GM10847 (cell line): Measurements from ENCODE around the gene CHRNA1.

Source experiments
- POLR2A ChIP-seq: IDR thresholded peaks from 2 replicates; pipeline ENCODE4 v1.6.1; 2011; ENCODE audit not compliant: insufficient read length; ENCODE audit errors: extremely low read depth

The CHRNA1 gene

GRCh38 chr2:174776223-174776622 lies 12.0 kb upstream of the CHRNA1 start:
- no peak for TF ChIP-seq POLR2A

GRCh38 chr2:174775571-174775980 lies 11.3 kb upstream of the CHRNA1 start:
- no peak for TF ChIP-seq POLR2A

GRCh38 chr2:174774886-174775285 lies 10.6 kb upstream of the CHRNA1 start:
- TF ChIP-seq POLR2A: no peak

GRCh38 chr2:174773215-174773614 lies 8.9 kb upstream of the CHRNA1 start:
- TF ChIP-seq POLR2A: no peak

GRCh38 chr2:174772472-174772801 lies 8.2 kb upstream of the CHRNA1 start:
- TF ChIP-seq POLR2A: no peak

- TF ChIP-seq POLR2A: no peak
Observed at GRCh38 chr2:174771631-174772471, 7.6 kb upstream of the CHRNA1 start.

- no peak for TF ChIP-seq POLR2A
Observed at GRCh38 chr2:174771136-174771535, 6.9 kb upstream of the CHRNA1 start.

GRCh38 chr2:174768557-174768956 lies 4.3 kb upstream of the CHRNA1 start:
- TF ChIP-seq POLR2A: no peak

- TF ChIP-seq POLR2A: no peak
Observed at GRCh38 chr2:174766271-174766670, 2.0 kb upstream of the CHRNA1 start.

GRCh38 chr2:174765576-174765975 lies 1.3 kb upstream of the CHRNA1 start:
- TF ChIP-seq POLR2A: no peak

GRCh38 chr2:174763780-174764179 lies 492 bp downstream of the CHRNA1 start:
- no peak for TF ChIP-seq POLR2A

- no peak for TF ChIP-seq POLR2A
Observed at GRCh38 chr2:174762464-174762863, 1.8 kb downstream of the CHRNA1 start.

GRCh38 chr2:174761837-174762236 lies 2.4 kb downstream of the CHRNA1 start:
- no peak for TF ChIP-seq POLR2A

GRCh38 chr2:174760845-174761473 lies 3.3 kb downstream of the CHRNA1 start:
- no peak for TF ChIP-seq POLR2A

GRCh38 chr2:174759381-174760065 lies 4.7 kb downstream of the CHRNA1 start:
- no peak for TF ChIP-seq POLR2A

- no peak for TF ChIP-seq POLR2A
Observed at GRCh38 chr2:174756743-174757142, 7.5 kb downstream of the CHRNA1 start.
